Measurements from ENCODE around the gene P4HA3. TPM values are rescaled to one million over a fixed set of nuclear protein-coding genes. Genes with fewer than 3 reads are reported as not detected.

P4HA3 gene
- total RNA-seq, 1 experiment from 2014 or later = 0.91 TPM

- Histone ChIP-seq H3K27me3 (ENCODE audit: insufficient read depth, low read length) (no peaks in the 10 kb centered on the region), H3K27ac (ENCODE audit: low read depth, low read length) (no peak overlapping the region), H3K4me1 (ENCODE audit: control insufficient read depth in 1 of 2, insufficient read depth in 2 of 2, low read length in 2 of 2) (no peaks in the 10 kb centered on the region), H3K9me2 (ENCODE audit: insufficient read depth) (no peaks in the 10 kb centered on the region), H4K20me1 (ENCODE audit: insufficient read depth) (no peaks in the 10 kb centered on the region), H3K9me3 (ENCODE audit: control insufficient read depth in 1 of 2, insufficient read depth in 1 of 2, low read depth in 1 of 2, low read length in 2 of 2) (0 out of 4 replicates have a peak, but pooled peaks cover 0 to 4% of the 10 kb centered on the region in 2 experiments), H2AFZ (ENCODE audit: low read depth, low read length, poor library complexity, severe bottlenecking) (no peak overlapping the region), H3K4me2 (ENCODE audit: low read length) (no peak overlapping the region), H3K4me3 (replicated peaks in 1 of 2; ENCODE audit: low read depth in 1 of 2, low read length in 2 of 2) (no peak overlapping the region), H3K9ac (ENCODE audit: low read length) (no peak overlapping the region), H3K79me2 (ENCODE audit: insufficient read depth, low read length) (no peaks in the 10 kb centered on the region), H3K36me3 (ENCODE audit: control insufficient read depth in 1 of 2, insufficient read depth in 2 of 2, low read length in 2 of 2) (peaks cover 4 to 13% of the 10 kb centered on the region in 2 experiments; a peak in 1 of 4 replicates)
- ChIA-PET POLR2A (interaction anchor here (0.8 kb wide), 1 partner anchor 141 kb away, joined by 3 read pairs; the partner anchor contains the start of gene PGM2L1), CTCF (interaction anchor here (1.0 kb wide), 1 partner anchor 192 kb away, joined by 5 read pairs; no protein-coding TSS in a partner anchor), RAD21 (ENCODE audit: low non-redundant PET in 1 of 2, low total read pairs in 2 of 2, uncharacterized antibody in 2 of 2, unreplicated experiment in 2 of 2) (no interaction called here)
- no peak for TF ChIP-seq MAX (IDR thresholded peaks at IDR 0.05)
- TF ChIP-seq REST (IDR thresholded peaks at IDR 0.05; ENCODE audit: low read depth) = no peak
- ATAC-seq (no peak), DNase-seq (ENCODE audit: low read depth, low spot score) (no peak)
- intact Hi-C loops (cut with micrococcal nuclease) = loop anchor here (5.0 kb wide), 1 partner anchor 296 kb away; no protein-coding TSS in a partner anchor
- no TSS peak for BruUV-seq (replicated peaks)
These were observed 53.4 kb downstream of the P4HA3 start for GRCh38 chr11:74257959-74258553.
